Colon (tissue), 2 donors: Measurements from ENCODE around the gene STX10.
"Not testable (repeated sequence)": the region's sequence is repeated elsewhere in the genome, so short reads cannot be mapped to it uniquely, and the experiment has no call there.

Source experiments
- FAIRE-seq: peaks from 2 replicates; lab custom pipeline; 2012; peaks lifted over from hg19 to GRCh38; lab: Jason Lieb, UNC
- donor health status: control.
- donor health status: control.

STX10 gene

DNA sequence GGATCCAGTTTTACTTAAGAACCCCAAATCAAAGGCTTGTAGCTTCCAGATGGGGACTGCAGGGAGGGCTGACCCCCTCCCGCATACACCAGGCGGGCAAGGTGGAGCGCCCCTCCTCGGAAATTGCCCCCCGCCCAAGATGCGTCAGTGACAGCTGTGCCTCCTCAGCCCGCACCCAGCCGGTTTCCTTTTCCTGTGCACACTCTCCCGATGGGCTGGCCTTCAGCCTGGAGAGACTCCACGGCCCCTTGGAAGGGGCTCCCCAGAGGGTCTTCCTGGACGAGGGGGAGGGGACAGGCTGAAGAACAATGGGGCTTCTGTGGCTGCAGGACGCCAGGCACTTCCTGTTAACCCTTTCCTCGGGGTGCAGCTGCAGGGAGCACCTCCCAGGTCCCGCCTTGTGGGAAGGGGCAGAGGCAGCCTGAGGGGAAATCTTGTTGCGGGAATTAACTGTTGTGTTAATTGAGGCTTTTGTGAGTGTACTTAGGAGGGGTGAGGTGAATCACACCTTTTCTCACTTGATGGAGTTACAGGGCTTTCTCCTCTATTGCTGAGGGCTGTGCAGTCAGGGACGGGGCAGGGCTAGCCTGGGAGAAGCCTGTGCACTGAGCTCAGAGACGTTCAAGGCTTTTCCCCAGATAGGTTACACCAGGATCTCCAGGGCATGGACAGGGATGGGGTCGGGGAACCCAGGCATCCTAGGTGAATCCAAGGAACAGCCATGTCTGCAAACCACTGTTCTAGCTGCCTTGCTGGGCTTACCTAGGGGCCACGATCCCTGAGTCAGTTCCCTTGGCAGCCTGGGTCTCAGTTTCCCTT is 14.4 kb upstream of the STX10 start:
- FAIRE-seq = no peak

DNA sequence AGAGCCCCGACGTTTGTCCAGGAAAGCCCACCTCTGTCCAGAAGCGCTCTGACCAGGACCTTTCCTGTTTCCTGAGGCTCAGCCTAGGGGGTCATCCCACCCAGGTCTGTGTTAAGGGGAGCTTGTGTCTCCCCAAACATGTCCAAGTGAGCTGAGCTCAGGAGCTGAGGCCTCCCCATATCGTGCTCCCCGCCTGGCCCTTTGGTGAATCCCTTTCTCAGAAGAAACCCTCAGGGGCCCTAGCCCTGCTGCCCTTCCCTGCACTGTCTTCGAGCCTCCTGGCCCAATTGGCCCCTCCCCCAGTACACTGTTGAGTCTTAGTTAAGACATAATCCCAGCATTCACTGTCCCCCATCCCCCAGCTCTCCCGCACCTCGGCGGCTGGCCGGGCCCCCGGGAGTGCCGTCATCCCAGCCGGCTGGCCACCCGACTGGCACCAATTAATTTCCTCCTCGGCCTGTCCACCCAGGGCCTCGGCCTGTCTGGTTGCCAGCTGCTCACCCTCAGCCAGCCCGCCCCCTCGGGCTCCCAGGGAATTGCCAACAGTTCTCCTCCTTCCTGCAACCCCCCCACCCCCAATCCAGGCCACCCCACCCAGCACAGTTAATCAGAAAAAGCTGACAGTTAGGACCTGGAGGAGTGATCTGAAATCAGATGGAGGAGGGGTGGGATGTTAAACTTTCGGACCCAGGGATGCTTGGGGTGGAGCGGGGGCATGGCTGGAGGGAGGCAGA is 13.6 kb upstream of the STX10 start:
- FAIRE-seq = no peak

DNA sequence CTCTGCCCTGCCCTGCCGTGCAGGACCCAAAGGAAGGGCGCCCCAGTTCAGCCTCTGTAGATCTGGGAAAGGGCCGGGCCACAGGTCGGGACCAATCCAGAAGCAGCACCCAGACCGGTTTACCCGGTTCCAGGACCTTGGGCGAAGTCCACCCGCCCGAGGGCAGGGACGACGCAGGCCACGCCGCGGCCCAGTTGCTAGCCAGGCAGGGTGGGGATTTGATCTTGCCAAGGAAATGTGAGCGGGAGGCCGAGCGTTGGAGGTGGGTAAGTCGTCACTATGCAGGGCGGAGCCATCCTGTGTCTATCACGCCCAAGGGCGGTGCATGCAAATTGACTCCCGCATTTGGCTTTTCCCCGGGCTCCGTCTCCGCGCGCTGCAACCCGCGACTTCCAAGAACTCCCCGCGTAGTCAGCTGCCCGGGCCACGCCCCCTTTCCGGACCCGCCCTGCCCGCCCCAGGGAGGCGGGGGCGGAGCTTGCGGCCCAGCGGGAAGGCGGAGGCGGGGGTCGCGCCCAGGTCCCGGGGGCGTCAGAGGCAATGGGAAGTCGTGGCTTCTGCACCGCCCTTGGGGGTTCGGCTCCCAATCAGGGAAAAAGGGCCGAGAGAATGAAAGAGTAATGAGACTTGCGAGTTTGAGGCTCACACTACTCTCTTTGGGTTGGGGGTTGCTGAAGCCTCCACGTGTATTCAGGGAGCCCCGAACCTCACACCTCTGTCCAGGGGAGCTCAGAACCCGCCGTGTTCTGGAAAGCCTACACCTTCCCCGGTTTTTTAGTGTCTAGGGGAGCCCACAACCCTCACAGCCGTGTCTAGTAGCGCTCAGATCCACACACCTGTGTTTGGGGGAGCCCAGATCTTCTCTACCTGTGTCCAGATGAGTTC is 12.8 kb upstream of the STX10 start:
- FAIRE-seq = no peak

DNA sequence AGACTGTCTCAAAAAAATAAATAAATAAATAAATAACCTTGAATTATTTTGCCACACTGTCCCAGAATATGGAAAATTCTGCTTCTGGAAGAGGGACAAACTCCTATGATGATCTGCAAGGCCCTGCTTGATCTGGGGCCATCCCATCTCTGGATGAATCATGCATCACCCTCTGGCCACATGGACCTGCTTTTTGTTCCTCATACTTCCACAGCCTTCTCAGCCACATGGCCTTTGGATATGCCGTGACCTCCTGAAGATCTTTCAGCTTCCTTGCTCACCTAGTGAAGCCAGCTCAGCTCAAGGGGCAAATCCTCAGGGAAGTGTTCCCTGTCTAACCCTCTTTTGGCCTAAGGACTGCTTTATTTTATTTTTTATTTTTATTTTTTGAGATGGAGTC is 10.4 kb upstream of the STX10 start:
- FAIRE-seq = no peak

DNA sequence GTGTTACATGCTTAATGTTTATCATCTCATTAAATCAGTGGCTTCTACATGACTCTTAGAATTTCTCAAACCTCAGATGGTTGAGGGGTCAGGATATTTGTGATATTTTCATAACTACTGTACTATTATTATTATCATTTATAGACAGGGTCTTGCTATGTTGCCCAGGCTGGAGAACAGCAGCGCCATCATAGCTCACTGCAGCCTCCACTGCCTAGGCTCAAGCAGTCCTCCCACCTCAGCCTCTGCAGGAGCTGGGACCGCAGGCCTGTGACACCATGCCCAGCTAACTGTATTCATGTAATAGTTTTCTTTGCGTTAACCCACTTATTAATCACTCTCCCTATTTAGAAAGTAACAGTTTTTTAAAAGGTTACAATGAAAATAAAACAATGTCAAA is 9.5 kb upstream of the STX10 start:
- FAIRE-seq = no peak

DNA sequence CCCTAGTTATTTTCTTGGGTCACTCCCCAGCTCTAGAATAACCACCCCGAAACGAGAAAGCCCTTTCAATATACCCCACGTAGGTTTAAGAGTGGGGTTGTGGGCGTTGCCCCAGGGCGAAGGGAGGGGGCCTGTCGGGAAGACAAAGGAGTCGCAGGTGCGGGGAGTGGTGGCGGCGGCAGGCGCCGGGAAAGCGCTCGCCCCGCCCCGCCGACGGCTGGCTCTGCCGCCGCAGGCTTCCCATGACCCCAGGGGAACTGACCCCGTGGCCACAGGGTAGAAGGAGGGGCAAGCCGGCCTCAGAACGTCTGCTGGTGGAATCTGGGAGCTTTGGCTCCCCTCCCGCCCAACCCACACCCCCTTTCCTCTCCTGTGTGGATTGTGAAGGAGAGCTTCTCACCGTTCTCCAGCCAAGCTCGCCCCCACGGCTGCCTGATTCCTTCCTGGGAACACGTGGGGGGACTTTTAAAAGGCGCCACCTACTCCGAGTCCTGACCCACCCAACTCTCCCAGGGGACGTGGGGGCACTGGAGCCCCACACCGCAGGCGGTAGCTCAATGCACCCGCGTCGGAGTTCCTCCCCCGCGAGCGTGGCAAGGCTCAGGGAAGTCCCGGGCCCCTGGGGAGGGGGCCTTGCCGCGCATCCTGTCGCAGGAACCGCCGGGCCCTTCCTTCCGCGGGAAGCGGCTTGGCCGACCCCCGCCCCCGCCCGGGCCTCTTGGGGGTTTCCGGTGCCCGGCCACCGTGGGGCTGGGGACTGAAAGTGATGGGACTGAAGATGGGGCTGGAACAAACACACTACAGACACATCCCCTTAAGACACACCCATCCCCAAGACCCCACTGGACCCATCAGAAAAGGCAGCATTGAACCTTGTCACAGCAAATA is 5.5 kb upstream of the STX10 start:
- FAIRE-seq = no peak

DNA sequence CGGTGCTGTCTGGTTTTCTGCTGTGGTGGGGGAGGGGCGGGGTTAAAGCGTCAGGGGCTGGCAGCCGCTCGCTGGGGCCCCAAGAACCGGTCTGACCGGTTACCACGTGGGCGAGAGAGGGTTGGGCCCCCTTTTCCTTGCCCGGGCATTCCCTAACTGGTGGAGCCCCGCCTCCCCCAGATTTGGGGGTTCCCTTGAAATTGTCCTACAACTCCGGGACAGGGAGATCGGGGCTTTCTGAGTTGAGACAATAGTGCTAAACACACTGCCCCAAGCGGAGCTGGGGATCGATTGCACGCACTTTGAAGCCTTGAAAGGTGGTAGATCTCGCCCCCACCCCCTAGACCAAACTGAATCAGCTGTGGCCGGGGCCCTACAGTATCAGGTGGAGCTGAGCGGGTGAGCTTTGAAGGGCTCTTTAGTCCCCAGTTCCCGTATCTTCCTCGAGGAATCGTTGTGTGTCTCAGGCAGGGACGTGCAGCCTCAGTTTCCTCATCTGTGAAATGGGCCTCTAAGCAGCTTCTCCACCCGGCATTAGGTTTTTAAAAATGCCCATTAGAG is 4.8 kb upstream of the STX10 start:
- FAIRE-seq = no peak

DNA sequence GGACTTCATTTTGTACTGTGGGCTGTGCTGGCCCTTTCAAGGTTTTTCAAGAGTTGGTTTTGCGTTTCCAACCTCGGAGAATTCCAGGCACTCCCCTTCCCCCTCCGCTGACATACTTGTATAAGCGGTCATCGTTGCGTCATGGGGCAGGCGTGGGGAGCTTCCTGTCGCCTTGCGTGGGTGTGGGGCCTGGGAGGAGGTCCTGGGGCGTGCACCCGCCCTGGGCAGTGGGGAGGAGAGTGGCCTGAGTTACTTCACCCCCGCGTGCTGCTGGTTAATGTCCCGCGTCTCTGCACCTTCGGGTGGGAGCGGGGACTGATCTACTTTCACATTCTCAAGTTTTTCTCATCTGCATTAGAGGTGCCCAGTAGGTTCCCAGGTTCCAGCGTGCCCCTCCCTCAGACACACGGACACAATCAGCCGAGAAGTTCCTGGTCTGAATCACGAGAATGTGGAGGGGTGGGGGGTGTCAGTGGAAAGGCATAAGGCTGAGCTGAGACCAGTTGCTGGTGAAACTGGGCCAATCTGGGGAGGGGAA is 4.1 kb upstream of the STX10 start:
- no peak for FAIRE-seq

DNA sequence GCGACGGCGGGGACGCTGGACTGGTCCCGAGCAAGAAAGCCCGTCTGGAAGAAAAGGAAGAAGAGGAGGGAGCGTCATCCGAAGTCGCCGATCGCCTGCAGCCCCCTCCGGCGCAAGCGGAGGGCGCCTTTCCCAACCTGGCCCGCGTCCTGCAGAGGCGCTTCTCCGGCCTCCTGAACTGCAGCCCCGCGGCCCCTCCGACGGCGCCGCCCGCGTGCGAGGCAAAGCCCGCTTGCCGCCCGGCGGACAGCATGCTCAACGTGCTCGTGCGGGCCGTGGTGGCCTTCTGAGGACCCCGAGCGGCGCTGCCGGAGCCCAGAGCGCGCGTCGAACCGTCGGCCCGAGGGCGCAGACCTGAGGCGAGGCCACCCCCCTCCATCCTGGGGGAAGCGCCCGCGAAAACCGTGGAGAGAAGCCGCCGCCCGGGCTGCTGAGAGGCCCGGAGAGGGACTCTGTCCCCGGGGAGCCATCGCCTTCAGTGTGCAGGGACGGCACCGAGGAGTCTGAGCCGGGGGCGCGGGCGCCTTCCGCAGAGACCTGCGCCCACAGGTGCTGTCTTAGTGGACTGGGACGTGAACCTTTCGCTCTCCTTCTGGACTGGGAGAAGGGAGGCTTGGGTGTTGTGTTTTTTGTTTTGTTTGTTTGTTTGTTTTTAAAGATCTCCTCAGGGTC is 3.5 kb upstream of the STX10 start:
- FAIRE-seq = no peak

DNA sequence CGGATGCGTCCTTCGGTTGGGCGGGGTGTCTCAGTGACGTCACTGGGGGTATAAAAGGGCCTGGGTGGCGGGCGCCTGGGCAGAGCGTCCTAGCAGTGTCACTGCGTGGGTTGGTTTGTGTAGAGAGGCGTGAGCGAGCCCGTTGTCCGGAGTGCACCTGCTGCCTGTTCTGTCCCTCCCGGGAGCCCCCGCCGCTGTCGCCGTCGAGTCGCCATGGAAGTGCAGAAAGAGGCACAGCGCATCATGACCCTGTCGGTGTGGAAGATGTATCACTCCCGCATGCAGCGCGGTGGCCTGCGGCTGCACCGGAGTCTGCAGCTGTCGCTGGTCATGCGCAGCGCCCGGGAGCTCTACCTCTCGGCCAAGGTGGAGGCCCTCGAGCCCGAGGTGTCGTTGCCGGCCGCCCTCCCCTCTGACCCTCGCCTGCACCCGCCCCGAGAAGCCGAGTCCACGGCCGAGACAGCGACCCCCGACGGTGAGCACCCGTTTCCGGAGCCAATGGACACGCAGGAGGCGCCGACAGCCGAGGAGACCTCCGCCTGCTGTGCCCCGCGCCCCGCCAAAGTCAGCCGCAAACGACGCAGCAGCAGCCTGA is 2.9 kb upstream of the STX10 start:
- FAIRE-seq = no peak

DNA sequence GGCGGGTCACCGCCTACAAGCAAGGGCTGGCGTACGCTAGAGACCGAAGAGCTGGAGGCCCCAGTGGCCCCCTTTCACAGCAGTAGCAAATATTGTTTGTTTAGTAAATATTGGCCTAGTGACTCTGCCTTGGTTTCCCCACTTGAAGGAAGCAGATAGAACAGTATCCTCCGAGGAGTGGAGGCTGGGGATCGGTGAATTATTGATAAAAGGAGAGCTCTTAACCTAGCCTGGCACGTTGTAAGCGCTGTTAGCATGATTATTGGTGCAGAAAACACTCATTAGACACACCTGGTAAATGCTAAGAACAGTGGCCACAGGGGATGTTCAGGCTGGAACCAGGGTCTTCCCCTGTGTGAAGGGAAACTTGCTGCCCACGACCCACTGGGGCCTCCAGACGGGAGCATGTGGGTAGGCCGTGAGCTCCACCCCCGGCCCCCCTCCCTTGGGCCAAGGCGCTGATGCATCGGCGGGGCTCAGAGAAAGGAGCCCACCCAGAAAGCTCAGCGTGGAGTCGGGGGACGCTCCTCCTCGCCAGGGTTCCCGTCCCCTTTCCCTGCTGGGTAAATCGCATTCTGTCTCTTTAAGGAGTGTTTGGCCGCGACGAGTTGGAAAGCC is 2.3 kb upstream of the STX10 start:
- no peak for FAIRE-seq

DNA sequence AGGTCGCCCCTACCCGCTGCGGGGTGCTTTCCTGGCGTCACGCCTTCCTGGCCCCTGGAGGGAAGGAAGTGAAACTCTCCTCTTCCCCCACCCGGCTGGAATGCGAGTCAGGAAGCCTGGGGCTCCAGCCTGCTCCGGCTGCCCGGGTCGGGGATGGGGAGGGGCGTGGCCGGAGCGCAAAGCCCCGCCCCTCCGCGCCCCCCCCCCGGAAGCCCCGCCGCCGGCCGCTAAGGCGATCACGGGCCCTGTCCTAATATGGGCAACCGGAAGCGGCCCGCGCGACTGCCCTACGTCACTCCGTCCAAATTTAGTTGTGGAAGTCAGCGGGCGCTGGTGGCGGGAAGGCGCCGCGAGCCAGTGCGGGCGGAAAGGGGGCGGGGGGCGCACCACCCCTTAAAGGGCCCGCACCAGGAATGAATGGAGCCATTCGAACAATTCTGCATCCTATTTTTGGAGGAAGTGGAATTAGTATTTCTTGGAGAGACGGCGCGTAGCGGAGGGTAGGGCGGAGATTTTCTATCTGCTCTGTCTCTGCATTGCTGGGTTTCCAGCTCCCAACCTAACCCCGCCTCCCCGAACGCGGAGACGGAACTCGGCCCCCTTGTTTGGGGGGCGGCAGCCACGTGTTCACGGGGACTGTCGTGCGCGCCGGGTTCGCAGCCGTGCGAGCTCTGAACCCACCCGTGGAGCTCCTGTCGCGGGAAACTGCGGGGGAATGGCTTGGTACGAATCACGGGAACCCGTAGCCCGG is 1.6 kb upstream of the STX10 start:
- no peak for FAIRE-seq

DNA sequence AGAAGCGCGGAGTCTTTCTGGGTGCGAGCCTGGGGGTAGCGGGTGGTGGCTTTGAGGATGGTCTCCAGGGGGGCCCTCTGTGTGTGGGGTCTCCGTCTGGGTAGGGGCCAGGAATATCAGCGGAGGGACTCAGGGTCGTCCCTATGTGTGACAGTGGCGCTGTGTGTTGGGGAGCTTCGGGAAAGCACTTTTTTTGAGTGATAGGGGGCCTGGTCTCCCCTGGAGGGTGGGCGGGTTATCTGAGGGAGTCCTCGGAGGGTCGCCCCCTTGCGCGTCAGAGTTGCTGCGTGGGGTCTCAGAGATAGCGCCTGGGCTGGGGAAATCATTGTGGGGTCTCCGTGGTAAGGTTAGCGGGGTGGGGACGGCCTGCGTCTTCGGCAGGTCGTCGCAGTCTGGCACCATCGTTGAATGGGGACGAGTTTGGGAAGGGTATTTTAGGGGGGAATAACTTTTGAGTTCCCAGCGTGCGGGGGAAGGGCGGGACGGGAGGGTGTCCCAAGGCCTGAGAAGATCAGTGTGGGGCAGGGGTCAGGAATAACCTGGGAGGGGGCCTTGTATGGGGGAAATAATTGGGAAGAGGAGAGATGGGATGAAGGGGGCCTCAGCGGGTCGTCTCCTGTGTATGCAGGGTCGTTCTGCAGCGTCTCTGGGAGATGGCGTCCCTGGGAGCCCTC is 893 bp upstream of the STX10 start:
- no peak for FAIRE-seq

DNA sequence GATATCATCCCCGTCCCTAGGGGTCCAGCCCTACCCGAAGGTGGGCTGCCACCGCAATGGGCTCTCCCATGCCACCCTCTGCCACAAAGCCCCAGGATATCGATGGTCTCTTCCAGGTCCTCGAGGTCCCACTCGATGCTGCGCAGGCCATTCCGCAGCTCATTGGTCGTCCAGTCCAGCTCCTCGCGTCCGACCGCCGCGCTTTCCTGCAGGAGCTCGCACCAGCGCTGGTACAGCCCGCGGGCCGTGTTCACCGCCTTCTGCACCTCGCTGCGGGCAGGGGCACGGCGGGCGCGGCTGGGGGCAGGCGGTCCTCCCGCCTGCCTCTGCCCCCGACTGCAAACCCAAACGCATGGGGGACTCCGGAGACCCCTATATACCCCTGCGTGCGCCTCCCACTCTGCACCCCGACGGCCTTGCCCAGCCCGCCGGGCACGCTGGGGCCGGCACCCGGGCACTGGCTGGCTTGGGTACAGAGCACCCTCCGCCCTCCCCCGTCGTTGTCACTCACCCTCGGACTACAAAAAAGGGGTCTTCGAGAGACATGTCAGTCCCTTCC is 468 bp downstream of the STX10 start:
- FAIRE-seq = no peak

DNA sequence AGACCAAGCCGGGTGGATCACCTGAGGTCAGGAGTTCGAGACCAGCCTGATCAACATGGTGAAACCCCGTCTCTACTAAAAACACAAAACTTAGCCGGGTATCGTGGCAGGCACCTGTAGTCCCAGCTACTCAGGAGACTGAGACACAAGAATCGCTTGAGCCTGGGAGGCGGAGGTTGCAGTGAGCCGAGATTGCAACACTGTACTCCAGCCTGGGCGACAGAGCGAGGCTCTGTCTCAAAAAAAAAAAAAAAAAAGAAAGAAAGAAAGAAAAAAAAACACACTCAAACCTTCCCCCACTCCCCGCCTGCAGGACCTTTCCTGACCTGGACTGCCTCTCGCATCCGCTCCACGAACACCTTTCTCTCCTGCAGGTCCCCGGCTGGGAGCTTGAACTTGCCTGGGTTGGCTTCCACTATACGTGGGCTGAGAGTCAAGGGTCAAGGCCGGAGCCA is 975 bp downstream of the STX10 start:
- not testable (repeated sequence) for FAIRE-seq

DNA sequence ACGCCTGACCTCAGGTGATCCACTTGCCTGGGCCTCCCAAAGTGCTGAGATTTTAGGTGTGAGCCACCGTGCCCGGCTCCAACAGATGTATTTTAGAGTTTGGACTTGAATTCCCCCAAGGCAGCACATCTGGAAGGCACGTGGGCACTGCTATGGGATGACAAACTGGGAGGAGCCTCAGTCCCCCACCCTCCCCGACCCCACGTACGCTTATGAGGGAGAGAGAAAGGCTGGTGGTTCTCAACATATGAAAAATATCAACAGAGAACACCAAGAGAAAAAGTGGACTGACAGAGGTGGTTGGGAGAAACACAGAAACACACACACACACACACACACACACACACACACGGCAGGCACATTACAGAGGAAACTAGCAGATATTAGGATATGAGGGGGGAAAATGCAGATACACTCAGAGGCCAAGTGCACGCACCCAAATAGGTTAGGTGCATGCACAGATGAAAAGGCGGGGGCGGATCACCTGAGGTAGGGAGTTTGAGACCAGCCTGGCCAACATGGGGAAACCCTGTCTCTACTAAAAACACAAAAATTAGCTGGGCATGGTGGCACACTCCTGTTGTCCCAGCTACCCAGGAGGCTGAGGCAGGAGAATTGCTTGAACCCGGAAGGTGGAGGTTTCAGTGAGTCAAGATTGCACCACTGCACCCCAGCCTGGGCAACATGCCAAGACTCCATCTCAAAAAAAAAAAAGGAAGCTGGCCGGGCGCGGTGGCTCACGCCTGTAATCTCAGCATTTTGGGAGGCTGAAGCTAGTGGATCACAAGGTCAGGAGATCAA is 3.2 kb downstream of the STX10 start:
- no peak for FAIRE-seq
